Adrenal gland (tissue), 5 donors: Measurements from ENCODE around the gene CYP2S1.

Experiments
- CTCF ChIP-seq, 6 experiments: fragments of 450-650 bp in 4 of 6; fragments of 200-600 bp in 2 of 6; sonication (generic) in 1 of 6; IDR thresholded peaks; 1 replicate in 5 of 6; 2 replicates in 1 of 6; pipeline versions ENCODE4 v1.5.1 to v1.8.0; 2016 to 2021; ENCODE audit warnings: antibody characterized with exemption in 6 of 6, mild to moderate bottlenecking in 2 of 6, moderate library complexity in 1 of 6
- POLR2A ChIP-seq, 2 donors: fragments of 450-650 bp; IDR thresholded peaks; one replicate each; pipeline ENCODE4 v1.6.1; 2017; ENCODE audit warnings: antibody characterized with exemption in 2 of 2, mild to moderate bottlenecking in 2 of 2, moderate library complexity in 1 of 2
- donor health status: DM: no; HTN: no; CAD: no.

- no peak for TF ChIP-seq CTCF (IDR thresholded peaks at IDR 0.05)
- no peak for TF ChIP-seq POLR2A (IDR thresholded peaks at IDR 0.05)
These were observed 45.2 kb downstream of the CYP2S1 start for GRCh38 chr19:41238244-41238643.
